ENCODE results near the gene RARG. TPM values are rescaled to one million over a fixed set of nuclear protein-coding genes. Genes with fewer than 3 reads are reported as not detected.

Gene RARG
- total and polyA plus RNA-seq, 11 donors: 6.4 to 22.5 (median 14.4) TPM

DNA sequence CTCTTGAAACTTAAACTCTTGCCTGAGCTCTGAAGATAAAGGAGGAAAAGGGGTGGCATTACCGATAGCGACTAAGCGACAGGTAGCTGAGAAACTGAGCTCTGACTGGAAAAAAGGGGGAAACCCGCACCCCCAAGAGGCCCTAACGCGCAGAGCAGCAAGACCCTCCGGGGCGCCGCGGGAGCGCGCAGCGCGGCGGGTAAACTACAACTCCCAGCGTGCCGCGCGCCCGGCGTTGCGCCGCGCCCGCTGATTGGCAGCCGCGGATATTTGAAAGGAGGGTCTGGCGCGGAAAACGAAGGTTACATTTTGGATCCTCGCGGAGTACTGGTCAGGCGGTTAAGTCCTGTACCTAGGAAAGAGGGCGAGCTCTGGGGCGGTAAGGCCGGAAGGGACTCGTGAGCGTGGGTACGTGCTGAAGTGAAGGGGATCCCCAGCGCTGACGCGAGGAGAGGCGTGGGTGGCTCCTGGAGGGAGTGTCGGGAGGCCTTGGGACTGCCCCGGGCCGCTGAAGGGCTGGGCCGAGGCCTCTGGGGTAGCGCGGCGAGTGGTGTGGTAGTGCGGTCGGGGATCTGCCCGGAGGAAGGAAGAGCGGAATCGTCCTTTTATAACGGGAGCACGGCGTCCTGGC is 36.1 kb upstream of the RARG start, which contains the start of gene ESPL1:
ESPL1 (plus strand) TSS at position 301 of the 631 bp plus-strand sequence. CDS start 468 bp downstream, outside the sequence.
- TF ChIP-seq POLR2A (IDR thresholded peaks at IDR 0.05): peak in 1 of 2 donors; percentile 10
- peak in 6 of 12 donors; percentile 12 to 53 (median 34) for TF ChIP-seq CTCF (IDR thresholded peaks at IDR 0.05)
- DNase-seq (peak; percentile 65 to 85 (median 74)), ATAC-seq (peak; percentile 83 to 94 (median 92))
- Histone ChIP-seq H3K9me3 (no peaks in the 10 kb centered on the region), H3K36me3 (no peaks in the 10 kb centered on the region), H3K4me3 (peak within 1 kb of the TSS; percentile 33 to 80 (median 67)), H3K4me1 (peaks cover 0 to 23% (median 4%) of the 10 kb centered on the region in 12 donors), H3K27ac (peak within 1 kb of the TSS in 8 of 12 donors; percentile 3 to 79 (median 38)), H3K27me3 (no peaks in the 10 kb centered on the region)
- 0 to 1% (median 0%) methylated on average over 25 to 58 of the region's 58 CpGs for WGBS, 4 donors
- intact Hi-C loops (cut with DNase I): loop anchor here in 4 of 10 donors (5.0 kb wide), 2 partner anchors 46 to 56 kb away; no protein-coding TSS in a partner anchor

DNA sequence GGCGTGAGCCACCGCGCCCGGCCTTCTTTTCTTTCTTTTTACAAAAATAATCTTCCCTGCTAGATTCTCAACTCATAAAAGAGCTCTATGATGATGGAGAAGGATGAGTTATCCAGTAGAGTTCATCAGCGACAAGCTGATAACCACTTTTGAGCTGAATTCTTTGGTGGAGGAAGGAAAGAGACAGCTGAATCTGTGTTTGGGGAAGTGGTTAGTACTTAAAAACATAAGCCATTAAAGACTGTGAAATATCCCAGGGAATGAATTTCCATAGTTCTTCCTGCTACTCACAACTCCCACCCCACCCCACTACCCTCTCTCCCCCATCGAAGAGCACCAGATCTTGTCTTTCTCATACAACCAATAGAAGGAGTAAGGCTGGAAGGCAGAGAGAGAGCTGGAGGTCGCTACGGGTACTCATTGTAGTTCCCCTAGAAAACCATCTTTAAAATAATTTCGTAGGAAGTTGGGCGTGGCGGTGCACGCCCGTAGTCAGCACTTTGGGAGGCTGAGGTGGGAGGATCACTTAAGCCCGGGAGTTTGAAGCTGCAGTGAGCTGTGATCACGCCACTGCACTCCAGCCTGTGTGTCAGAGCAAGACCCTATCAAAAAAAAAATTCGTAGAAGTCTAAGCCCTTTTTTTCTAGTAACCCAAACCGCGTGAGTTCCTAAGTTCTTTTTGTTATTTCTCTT is 35.4 kb upstream of the RARG start:
- H3K9me3 ChIP-seq: no peaks in the 10 kb centered on the region
- WGBS, 4 donors: 52 to 57% (median 52%) methylated on average over 18 of the region's 18 CpGs
- no peaks in the 10 kb centered on the region for H3K36me3 ChIP-seq
- peak overlapping the region in 8 of 12 donors; percentile 3 to 79 (median 38) for H3K27ac ChIP-seq
- peak overlapping the region; percentile 33 to 80 (median 67) for H3K4me3 ChIP-seq
- DNase-seq (no peak), ATAC-seq (peak in 2 of 4 donors; percentile 31 to 50)
- H3K27me3 ChIP-seq: no peaks in the 10 kb centered on the region
- TF ChIP-seq POLR2A (IDR thresholded peaks at IDR 0.05) (no peak), CTCF (IDR thresholded peaks at IDR 0.05) (no peak)
- peaks cover 0 to 23% (median 4%) of the 10 kb centered on the region in 12 donors for H3K4me1 ChIP-seq
- intact Hi-C loops (cut with DNase I): loop anchor here in 4 of 10 donors (5.0 kb wide), 2 partner anchors 45 to 55 kb away; no protein-coding TSS in a partner anchor

- Histone ChIP-seq H3K4me3 (no peak overlapping the region), H3K9me3 (no peaks in the 10 kb centered on the region), H3K36me3 (no peaks in the 10 kb centered on the region), H3K27me3 (no peaks in the 10 kb centered on the region), H3K27ac (no peak overlapping the region), H3K4me1 (peaks cover 0 to 23% (median 4%) of the 10 kb centered on the region in 12 donors)
- WGBS, 4 donors: 85 to 88% (median 86%) methylated on average over 2 of the region's 2 CpGs
- TF ChIP-seq POLR2A (IDR thresholded peaks at IDR 0.05) (no peak), CTCF (IDR thresholded peaks at IDR 0.05) (no peak)
- ATAC-seq (no peak), DNase-seq (no peak)
- intact Hi-C loops (cut with DNase I): loop anchor here in 4 of 10 donors (5.0 kb wide), 2 partner anchors 43 to 53 kb away; no protein-coding TSS in a partner anchor
Measured at GRCh38 chr12:53265783-53266182, 33.8 kb upstream of the RARG start.

DNA sequence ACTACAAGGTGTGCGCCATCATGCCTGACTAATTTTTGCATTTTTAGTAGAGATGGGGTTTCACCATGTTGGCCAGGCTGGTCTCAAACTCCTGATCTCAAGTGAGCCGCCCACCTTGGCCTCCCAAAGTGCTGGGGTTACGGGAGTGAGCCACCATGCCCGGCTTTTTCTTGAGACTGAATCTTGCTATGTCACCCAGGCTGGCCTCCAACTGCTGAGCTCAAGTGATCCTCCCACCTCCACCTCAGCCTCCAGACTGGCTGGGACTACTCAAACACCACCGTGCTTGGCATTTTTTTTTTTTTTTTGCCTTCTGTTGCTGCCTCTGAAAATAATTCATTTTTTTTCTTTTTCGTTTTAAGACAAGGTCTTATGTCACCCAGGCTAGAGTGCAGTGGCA is 27.9 kb upstream of the RARG start:
- intact Hi-C loops (cut with DNase I): no loop called here
- WGBS, 4 donors: 83 to 92% (median 90%) methylated on average over 6 of the region's 6 CpGs
- no peaks in the 10 kb centered on the region for H3K27me3 ChIP-seq
- no peak overlapping the region for H3K4me3 ChIP-seq
- ATAC-seq: no peak
- TF ChIP-seq CTCF (IDR thresholded peaks at IDR 0.05): no peak
- no peak for TF ChIP-seq POLR2A (IDR thresholded peaks at IDR 0.05)
- no peak overlapping the region for H3K27ac ChIP-seq
- no peak for DNase-seq
- peaks cover 0 to 7% (median 0%) of the 10 kb centered on the region in 12 donors for H3K4me1 ChIP-seq
- peaks cover 0 to 8% (median under 1%) of the 10 kb centered on the region in 9 donors for H3K36me3 ChIP-seq
- no peaks in the 10 kb centered on the region for H3K9me3 ChIP-seq

Data from heart left ventricle (tissue), 16 donors.